ENCODE measurements around the gene SNX14. TPM values are rescaled to one million over a fixed set of nuclear protein-coding genes. Genes with fewer than 3 reads are reported as not detected.

Gene SNX14
- total and polyA plus RNA-seq, 4 donors = 45.9 to 171 (median 91.3) TPM

GRCh38 chr6:85460154-85460920, 133.3 kb downstream of the SNX14 start:
- Histone ChIP-seq H3K4me3 (no peak overlapping the region), H3K4me1 (ENCODE audit: control insufficient read depth in 5 of 5, insufficient read depth in 5 of 5, low read length in 5 of 5) (peaks cover 0 to 12% (median 2%) of the 10 kb centered on the region in 5 donors), H3K36me3 (ENCODE audit: control insufficient read depth in 4 of 4, insufficient read depth in 4 of 4, low read length in 4 of 4) (no peaks in the 10 kb centered on the region), H3K9ac (ENCODE audit: insufficient read depth in 1 of 2, low read length in 2 of 2) (no peak overlapping the region), H3K27ac (ENCODE audit: low read depth in 1 of 2, low read length in 1 of 2) (peak overlapping the region in 1 of 2 donors; percentile 28), H3K9me3 (ENCODE audit: control insufficient read depth in 4 of 4, insufficient read depth in 3 of 4, low read length in 3 of 4) (peaks cover 0 to 2% (median 0%) of the 10 kb centered on the region in 4 donors), H3K27me3 (ENCODE audit: control insufficient read depth in 3 of 3, insufficient read depth in 3 of 3, low read length in 2 of 3) (no peaks in the 10 kb centered on the region)
- DNase-seq (peak in 1 of 3 donors; percentile 53), ATAC-seq (ENCODE audit: insufficient read depth, low FRiP score) (no peak)
- TF ChIP-seq CTCF (IDR thresholded peaks at IDR 0.05; ENCODE audit: control extremely low read depth, extremely low read depth) = no peak
- WGBS, 2 donors = 50 to 54% methylated on average over 4 of the region's 4 CpGs

- Histone ChIP-seq H3K9me3 (ENCODE audit: control insufficient read depth in 4 of 4, insufficient read depth in 3 of 4, low read length in 3 of 4) (peaks cover 0 to 2% (median 0%) of the 10 kb centered on the region in 4 donors), H3K9ac (ENCODE audit: insufficient read depth in 1 of 2, low read length in 2 of 2) (no peak overlapping the region), H3K36me3 (ENCODE audit: control insufficient read depth in 4 of 4, insufficient read depth in 4 of 4, low read length in 4 of 4) (no peaks in the 10 kb centered on the region), H3K27me3 (ENCODE audit: control insufficient read depth in 3 of 3, insufficient read depth in 3 of 3, low read length in 2 of 3) (no peaks in the 10 kb centered on the region), H3K27ac (ENCODE audit: low read depth in 1 of 2, low read length in 1 of 2) (no peak overlapping the region), H3K4me1 (ENCODE audit: control insufficient read depth in 5 of 5, insufficient read depth in 5 of 5, low read length in 5 of 5) (peaks cover 0 to 12% (median 0%) of the 10 kb centered on the region in 5 donors), H3K4me3 (no peak overlapping the region)
- no peak for TF ChIP-seq CTCF (IDR thresholded peaks at IDR 0.05; ENCODE audit: control extremely low read depth, extremely low read depth)
- WGBS, 2 donors = 60 to 86% methylated on average over 4 of the region's 4 CpGs
- no peak for DNase-seq
- no peak for ATAC-seq (ENCODE audit: insufficient read depth, low FRiP score)
Measured at GRCh38 chr6:85459224-85459901, 134.3 kb downstream of the SNX14 start.

GRCh38 chr6:85458782-85459181, 134.9 kb downstream of the SNX14 start:
- no peak for DNase-seq
- H3K27me3 ChIP-seq (ENCODE audit: control insufficient read depth in 3 of 3, insufficient read depth in 3 of 3, low read length in 2 of 3) = no peaks in the 10 kb centered on the region
- TF ChIP-seq CTCF (IDR thresholded peaks at IDR 0.05; ENCODE audit: control extremely low read depth, extremely low read depth) = no peak
- ATAC-seq (ENCODE audit: insufficient read depth, low FRiP score) = no peak
- no peaks in the 10 kb centered on the region for H3K36me3 ChIP-seq (ENCODE audit: control insufficient read depth in 4 of 4, insufficient read depth in 4 of 4, low read length in 4 of 4)
- 76 to 81% methylated on average over 3 of the region's 3 CpGs for WGBS, 2 donors
- no peak overlapping the region for H3K27ac ChIP-seq (ENCODE audit: low read depth in 1 of 2, low read length in 1 of 2)
- no peak overlapping the region for H3K9ac ChIP-seq (ENCODE audit: insufficient read depth in 1 of 2, low read length in 2 of 2)
- no peak overlapping the region for H3K4me3 ChIP-seq
- peaks cover 0 to 12% (median 0%) of the 10 kb centered on the region in 5 donors for H3K4me1 ChIP-seq (ENCODE audit: control insufficient read depth in 5 of 5, insufficient read depth in 5 of 5, low read length in 5 of 5)
- H3K9me3 ChIP-seq (ENCODE audit: control insufficient read depth in 4 of 4, insufficient read depth in 3 of 4, low read length in 3 of 4) = peaks cover 0 to 2% (median 0%) of the 10 kb centered on the region in 4 donors

Data from lung (tissue), 12 donors.